GM13977 (cell line): ENCODE data around the gene C3orf18.

Source experiments
- DNase-seq: peaks from one replicate; pipeline ENCODE4 v3.0.0; 2012; ENCODE audit warnings: low spot score
- in situ Hi-C: fragments of 300-500 bp; cut with MboI; formaldehyde crosslinking; loops from one replicate; pipeline ENCODE4 v1.12.0; 2022; ENCODE audit warnings: low sequenced_read_pairs, low pct_unique_long_range_greater_than_20kb, mixed read lengths, inconsistent platforms; ENCODE audit not compliant: unreplicated experiment
- TF ChIP-seq, protein P1 (sequence below): IDR thresholded peaks from 2 replicates; pipeline ENCODE4 v1.5.1; 2012; ENCODE audit warnings: mild to moderate bottlenecking, control low read depth; ENCODE audit not compliant: insufficient read depth; ENCODE audit errors: extremely low read depth, missing control alignments

The C3orf18 gene

DNA sequence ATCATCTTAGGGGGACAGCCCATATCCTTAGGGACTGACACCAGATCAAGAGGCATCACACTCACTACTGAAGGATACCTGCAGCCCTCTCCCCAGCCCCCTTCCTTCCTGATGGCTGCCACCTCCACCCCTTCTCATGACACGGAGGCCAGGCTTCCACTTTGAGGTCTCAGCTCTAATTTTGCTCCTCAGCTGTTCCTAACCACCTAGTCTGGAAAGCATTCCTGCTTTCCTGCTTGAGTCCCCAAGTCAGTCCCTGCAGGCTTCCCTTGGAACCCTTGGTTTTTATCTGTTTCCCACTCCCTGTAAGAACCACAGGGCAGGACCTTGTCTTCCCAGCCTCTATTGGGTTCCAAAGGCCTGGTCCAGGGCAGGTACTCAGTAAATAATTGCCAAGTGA is 3.2 kb downstream of the C3orf18 start:
- no peak for DNase-seq
- TF ChIP-seq, protein P1, sequence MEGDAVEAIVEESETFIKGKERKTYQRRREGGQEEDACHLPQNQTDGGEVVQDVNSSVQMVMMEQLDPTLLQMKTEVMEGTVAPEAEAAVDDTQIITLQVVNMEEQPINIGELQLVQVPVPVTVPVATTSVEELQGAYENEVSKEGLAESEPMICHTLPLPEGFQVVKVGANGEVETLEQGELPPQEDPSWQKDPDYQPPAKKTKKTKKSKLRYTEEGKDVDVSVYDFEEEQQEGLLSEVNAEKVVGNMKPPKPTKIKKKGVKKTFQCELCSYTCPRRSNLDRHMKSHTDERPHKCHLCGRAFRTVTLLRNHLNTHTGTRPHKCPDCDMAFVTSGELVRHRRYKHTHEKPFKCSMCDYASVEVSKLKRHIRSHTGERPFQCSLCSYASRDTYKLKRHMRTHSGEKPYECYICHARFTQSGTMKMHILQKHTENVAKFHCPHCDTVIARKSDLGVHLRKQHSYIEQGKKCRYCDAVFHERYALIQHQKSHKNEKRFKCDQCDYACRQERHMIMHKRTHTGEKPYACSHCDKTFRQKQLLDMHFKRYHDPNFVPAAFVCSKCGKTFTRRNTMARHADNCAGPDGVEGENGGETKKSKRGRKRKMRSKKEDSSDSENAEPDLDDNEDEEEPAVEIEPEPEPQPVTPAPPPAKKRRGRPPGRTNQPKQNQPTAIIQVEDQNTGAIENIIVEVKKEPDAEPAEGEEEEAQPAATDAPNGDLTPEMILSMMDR: no peak
- in situ Hi-C loops: no loop called here

DNA sequence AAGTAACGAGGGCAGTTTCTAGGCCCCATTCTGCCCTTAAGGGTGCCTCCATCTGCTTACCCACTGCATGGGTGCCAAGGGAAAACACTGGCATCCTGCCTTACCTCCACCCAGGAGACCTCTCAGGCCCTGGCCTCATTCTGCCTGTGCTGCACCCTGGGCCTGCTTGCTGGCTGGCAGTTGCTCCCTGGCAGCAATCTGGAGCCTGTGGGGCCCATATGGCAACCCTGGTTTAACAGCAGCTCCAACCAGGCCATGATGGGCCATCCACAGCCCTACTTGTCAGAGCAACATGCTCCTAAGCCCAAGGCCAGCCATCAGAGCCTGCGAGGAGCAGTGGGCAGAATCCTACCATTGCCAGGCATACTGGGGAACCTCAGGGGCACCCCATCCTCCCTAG is 3.7 kb downstream of the C3orf18 start:
- in situ Hi-C loops: no loop called here
- DNase-seq: no peak
- TF ChIP-seq, protein P1: no peak

DNA sequence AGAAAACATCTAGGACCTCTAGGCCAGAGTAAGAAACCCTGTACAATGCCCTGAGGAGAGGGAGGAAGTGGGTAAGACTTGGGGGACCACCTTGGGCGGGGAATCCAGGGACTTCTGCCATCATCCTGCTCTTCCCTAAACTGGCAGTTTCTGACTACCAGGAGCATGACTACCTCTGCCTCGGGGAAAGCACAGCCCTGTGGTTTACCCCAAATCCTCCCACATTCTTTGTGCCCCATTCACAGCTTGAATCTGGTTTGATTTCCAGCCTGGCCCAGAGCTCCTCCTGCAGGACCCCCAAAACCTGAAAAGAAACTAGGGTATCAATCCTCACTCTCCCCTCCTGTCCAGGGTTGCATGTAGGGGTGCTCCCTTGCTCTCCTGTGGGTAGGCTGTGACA is 4.7 kb downstream of the C3orf18 start:
- in situ Hi-C loops: no loop called here
- DNase-seq: no peak

DNA sequence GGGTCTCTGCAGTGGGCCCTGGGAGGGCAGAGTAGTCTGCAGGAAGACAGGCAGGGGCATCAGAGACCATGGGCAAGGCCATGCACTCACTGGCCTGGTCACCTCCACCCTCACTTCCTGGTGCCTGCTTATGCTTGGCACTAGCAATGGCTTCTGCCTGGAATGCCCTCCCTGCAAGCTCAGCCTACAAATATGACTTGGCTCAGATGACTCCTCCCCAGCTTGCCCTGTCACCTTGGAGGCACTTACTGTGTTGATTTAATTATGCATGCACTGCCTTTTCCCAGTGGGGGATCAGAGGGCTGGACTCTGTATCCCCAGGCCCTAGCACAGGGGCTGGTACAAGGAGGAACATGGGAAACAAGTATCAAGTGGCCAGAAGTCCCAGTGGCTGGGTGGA is 7.8 kb downstream of the C3orf18 start:
- no peak for DNase-seq
- TF ChIP-seq, protein P1: no peak
- in situ Hi-C loops: loop anchor here (10.0 kb wide), 1 partner anchor 215 kb away; the partner anchor contains the start of genes RASSF1 and ZMYND10

More for the DNA sequence above, 4.7 kb downstream of the C3orf18 start:
- TF ChIP-seq, protein P1: no peak

DNA sequence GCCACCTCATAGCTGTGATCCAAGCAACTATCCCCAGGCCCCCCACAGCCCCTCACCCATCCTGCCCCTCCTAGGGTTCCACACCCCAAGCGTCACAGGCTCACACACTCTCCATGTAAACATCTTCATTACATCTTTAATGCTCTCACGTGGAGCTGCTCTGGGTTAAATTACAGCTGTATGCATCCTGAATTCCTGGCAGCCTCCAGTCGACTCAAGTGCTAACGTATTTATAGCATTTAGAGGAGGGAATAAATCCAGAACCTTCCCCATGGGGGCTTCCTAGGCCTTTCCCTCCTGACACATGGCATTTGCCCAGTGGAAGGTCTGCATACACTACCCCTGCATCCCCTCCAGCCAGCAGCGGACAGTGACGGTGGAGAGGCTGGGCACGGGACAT is 9.6 kb downstream of the C3orf18 start:
- TF ChIP-seq, protein P1: no peak
- in situ Hi-C loops: loop anchor here (10.0 kb wide), 1 partner anchor 213 kb away; the partner anchor contains the start of genes RASSF1 and ZMYND10

DNA sequence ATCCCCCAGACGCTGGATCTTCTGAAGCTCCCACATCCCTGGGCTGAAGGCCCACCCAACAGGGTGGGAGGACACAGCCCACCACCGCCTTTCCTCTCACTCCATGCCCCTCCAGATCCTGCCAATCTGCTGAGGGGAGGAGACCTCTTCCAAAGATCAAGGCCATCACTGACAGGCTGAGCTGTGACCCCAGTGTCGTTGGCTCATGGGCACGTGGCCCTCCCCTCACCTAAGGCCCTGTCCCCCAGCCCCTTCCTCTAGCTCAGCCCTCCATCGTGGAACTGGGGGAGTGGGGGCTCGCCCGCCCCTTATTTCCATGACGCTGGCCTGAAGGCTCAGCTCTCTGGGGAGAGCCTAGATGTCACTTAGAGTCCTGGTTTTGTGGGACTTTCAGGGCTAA is 10.4 kb downstream of the C3orf18 start:
- TF ChIP-seq, protein P1: no peak
- in situ Hi-C loops: loop anchor here (10.0 kb wide), 1 partner anchor 212 kb away; the partner anchor contains the start of genes RASSF1 and ZMYND10
- no peak for DNase-seq

More for the DNA sequence above, 9.6 kb downstream of the C3orf18 start:
- DNase-seq: no peak
